Measurements from ENCODE around the gene PPP1R2.

Gene PPP1R2

GRCh38 chr3:195574497-195575304 is 31.6 kb upstream of the PPP1R2 start:
- ATAC-seq (ENCODE audit: low read depth) (no peak), DNase-seq (ENCODE audit: low spot score in 2 of 2) (no peak)
- no peak overlapping the region for H3K27ac Mint-ChIP-seq
- no peaks in the 10 kb centered on the region for H3K27me3 Mint-ChIP-seq
- H3K4me3 Mint-ChIP-seq = no peak overlapping the region
- H3K9me3 Mint-ChIP-seq = no peaks in the 10 kb centered on the region
- no peaks in the 10 kb centered on the region for H3K36me3 Mint-ChIP-seq
- peaks cover 9% of the 10 kb centered on the region for H3K4me1 Mint-ChIP-seq

GRCh38 chr3:195573611-195574496 is 30.7 kb upstream of the PPP1R2 start:
- Mint-ChIP-seq H3K27ac (no peak overlapping the region), H3K27me3 (no peaks in the 10 kb centered on the region), H3K4me3 (no peak overlapping the region), H3K36me3 (no peaks in the 10 kb centered on the region), H3K9me3 (no peaks in the 10 kb centered on the region), H3K4me1 (peaks cover 13% of the 10 kb centered on the region)
- no peak for ATAC-seq (ENCODE audit: low read depth)
- DNase-seq (ENCODE audit: low spot score in 2 of 2) = no peak

GRCh38 chr3:195571361-195571760 is 28.2 kb upstream of the PPP1R2 start:
- Mint-ChIP-seq H3K36me3 (no peaks in the 10 kb centered on the region), H3K27ac (no peak overlapping the region), H3K27me3 (no peaks in the 10 kb centered on the region), H3K4me3 (no peak overlapping the region), H3K4me1 (peaks cover 19% of the 10 kb centered on the region), H3K9me3 (no peaks in the 10 kb centered on the region)
- no peak for ATAC-seq (ENCODE audit: low read depth)
- no peak for DNase-seq (ENCODE audit: low spot score in 2 of 2)

GRCh38 chr3:195570912-195571311 is 27.8 kb upstream of the PPP1R2 start:
- ATAC-seq (ENCODE audit: low read depth) (no peak), DNase-seq (ENCODE audit: low spot score in 2 of 2) (no peak)
- H3K27ac Mint-ChIP-seq = no peak overlapping the region
- H3K36me3 Mint-ChIP-seq = no peaks in the 10 kb centered on the region
- H3K9me3 Mint-ChIP-seq = no peaks in the 10 kb centered on the region
- H3K27me3 Mint-ChIP-seq = no peaks in the 10 kb centered on the region
- H3K4me3 Mint-ChIP-seq = no peak overlapping the region
- H3K4me1 Mint-ChIP-seq = peaks cover 19% of the 10 kb centered on the region

- Mint-ChIP-seq H3K9me3 (no peaks in the 10 kb centered on the region), H3K4me3 (no peak overlapping the region), H3K27me3 (no peaks in the 10 kb centered on the region), H3K36me3 (no peaks in the 10 kb centered on the region), H3K27ac (no peak overlapping the region), H3K4me1 (peaks cover 19% of the 10 kb centered on the region)
- ATAC-seq (ENCODE audit: low read depth) (no peak), DNase-seq (ENCODE audit: low spot score in 2 of 2) (no peak)
Measured at GRCh38 chr3:195570344-195570743, 27.2 kb upstream of the PPP1R2 start.

- Mint-ChIP-seq H3K27me3 (no peaks in the 10 kb centered on the region), H3K27ac (no peak overlapping the region), H3K36me3 (no peaks in the 10 kb centered on the region), H3K4me3 (peak overlapping the region; percentile 28), H3K9me3 (no peaks in the 10 kb centered on the region), H3K4me1 (peaks cover 19% of the 10 kb centered on the region)
- ATAC-seq (ENCODE audit: low read depth) (peak; percentile 64), DNase-seq (ENCODE audit: low spot score in 2 of 2) (no peak)
Measured at GRCh38 chr3:195568630-195569029, 25.5 kb upstream of the PPP1R2 start.

- Mint-ChIP-seq H3K27ac (no peak overlapping the region), H3K9me3 (no peaks in the 10 kb centered on the region), H3K36me3 (no peaks in the 10 kb centered on the region), H3K4me1 (peaks cover 19% of the 10 kb centered on the region), H3K27me3 (no peaks in the 10 kb centered on the region), H3K4me3 (no peak overlapping the region)
- no peak for DNase-seq (ENCODE audit: low spot score in 2 of 2)
- ATAC-seq (ENCODE audit: low read depth) = no peak
Measured at GRCh38 chr3:195566797-195567196, 23.7 kb upstream of the PPP1R2 start.

GRCh38 chr3:195565716-195566115 is 22.6 kb upstream of the PPP1R2 start:
- ATAC-seq (ENCODE audit: low read depth) (no peak), DNase-seq (ENCODE audit: low spot score in 2 of 2) (no peak)
- Mint-ChIP-seq H3K4me3 (no peak overlapping the region), H3K9me3 (no peaks in the 10 kb centered on the region), H3K36me3 (no peaks in the 10 kb centered on the region), H3K27ac (no peak overlapping the region), H3K27me3 (no peaks in the 10 kb centered on the region), H3K4me1 (peaks cover 18% of the 10 kb centered on the region)

GRCh38 chr3:195563317-195563716 is 20.2 kb upstream of the PPP1R2 start:
- ATAC-seq (ENCODE audit: low read depth) (no peak), DNase-seq (ENCODE audit: low spot score in 2 of 2) (no peak)
- H3K9me3 Mint-ChIP-seq = no peaks in the 10 kb centered on the region
- H3K36me3 Mint-ChIP-seq = no peaks in the 10 kb centered on the region
- H3K4me3 Mint-ChIP-seq = no peak overlapping the region
- H3K27ac Mint-ChIP-seq = no peak overlapping the region
- no peaks in the 10 kb centered on the region for H3K27me3 Mint-ChIP-seq
- H3K4me1 Mint-ChIP-seq = peaks cover 2% of the 10 kb centered on the region

GRCh38 chr3:195559723-195560409 is 16.7 kb upstream of the PPP1R2 start:
- no peak for DNase-seq (ENCODE audit: low spot score in 2 of 2)
- H3K4me1 Mint-ChIP-seq = peaks cover 2% of the 10 kb centered on the region
- no peak overlapping the region for H3K27ac Mint-ChIP-seq
- no peak for ATAC-seq (ENCODE audit: low read depth)
- no peaks in the 10 kb centered on the region for H3K9me3 Mint-ChIP-seq
- H3K27me3 Mint-ChIP-seq = no peaks in the 10 kb centered on the region
- H3K4me3 Mint-ChIP-seq = no peak overlapping the region
- H3K36me3 Mint-ChIP-seq = no peaks in the 10 kb centered on the region

- no peaks in the 10 kb centered on the region for H3K27me3 Mint-ChIP-seq
- ATAC-seq (ENCODE audit: low read depth) = peak; percentile 85
- DNase-seq (ENCODE audit: low spot score in 2 of 2) = peak in 1 of 2 donors; percentile 35
- H3K36me3 Mint-ChIP-seq = no peaks in the 10 kb centered on the region
- peaks cover 2% of the 10 kb centered on the region for H3K4me1 Mint-ChIP-seq
- H3K27ac Mint-ChIP-seq = no peak overlapping the region
- H3K9me3 Mint-ChIP-seq = no peaks in the 10 kb centered on the region
- no peak overlapping the region for H3K4me3 Mint-ChIP-seq
Measured at GRCh38 chr3:195558602-195559001, 15.5 kb upstream of the PPP1R2 start.

GRCh38 chr3:195557322-195557721 is 14.2 kb upstream of the PPP1R2 start:
- Mint-ChIP-seq H3K4me3 (no peak overlapping the region), H3K4me1 (peaks cover 5% of the 10 kb centered on the region), H3K9me3 (no peaks in the 10 kb centered on the region), H3K36me3 (no peaks in the 10 kb centered on the region), H3K27ac (no peak overlapping the region), H3K27me3 (no peaks in the 10 kb centered on the region)
- DNase-seq (ENCODE audit: low spot score in 2 of 2) (no peak), ATAC-seq (ENCODE audit: low read depth) (no peak)

- no peaks in the 10 kb centered on the region for H3K36me3 Mint-ChIP-seq
- no peak overlapping the region for H3K4me3 Mint-ChIP-seq
- peaks cover 8% of the 10 kb centered on the region for H3K4me1 Mint-ChIP-seq
- no peaks in the 10 kb centered on the region for H3K9me3 Mint-ChIP-seq
- no peak overlapping the region for H3K27ac Mint-ChIP-seq
- ATAC-seq (ENCODE audit: low read depth) (peak; percentile 75), DNase-seq (ENCODE audit: low spot score in 2 of 2) (no peak)
- no peaks in the 10 kb centered on the region for H3K27me3 Mint-ChIP-seq
Measured at GRCh38 chr3:195556390-195556789, 13.3 kb upstream of the PPP1R2 start.

- Mint-ChIP-seq H3K9me3 (no peaks in the 10 kb centered on the region), H3K36me3 (no peaks in the 10 kb centered on the region), H3K4me1 (peaks cover 9% of the 10 kb centered on the region), H3K4me3 (no peak overlapping the region), H3K27me3 (no peaks in the 10 kb centered on the region), H3K27ac (no peak overlapping the region)
- ATAC-seq (ENCODE audit: low read depth) (no peak), DNase-seq (ENCODE audit: low spot score in 2 of 2) (no peak)
Measured at GRCh38 chr3:195555110-195555509, 12.0 kb upstream of the PPP1R2 start.

All from memory B cell (primary cell).